Right renal pelvis (tissue), 4 donors: ENCODE data around the gene ZDHHC11. TPM values are rescaled to one million over a fixed set of nuclear protein-coding genes. Genes with fewer than 3 reads are reported as not detected.
"Not testable (repeated sequence)": the region's sequence is repeated elsewhere in the genome, so short reads cannot be mapped to it uniquely, and the experiment has no call there.

Experiments used
- DNase-seq, 4 donors: peaks; one replicate each; pipeline ENCODE4 v3.0.0-alpha.2; 2013; ENCODE audit warnings: low read depth in 4 of 4, low spot score in 3 of 4, missing footprints in 1 of 4
- polyA plus RNA-seq, 4 donors: library from polyadenylated mRNA; unstranded; fragments of 120-200 nt; gene quantifications; one replicate each; pipeline ENCODE4 v1.2.1, GENCODE V29; 2013; ENCODE audit not compliant: insufficient read length in 4 of 4

The ZDHHC11 gene
- polyA plus RNA-seq, 4 donors, result 6.4 to 6.9 (median 6.7) TPM

DNA sequence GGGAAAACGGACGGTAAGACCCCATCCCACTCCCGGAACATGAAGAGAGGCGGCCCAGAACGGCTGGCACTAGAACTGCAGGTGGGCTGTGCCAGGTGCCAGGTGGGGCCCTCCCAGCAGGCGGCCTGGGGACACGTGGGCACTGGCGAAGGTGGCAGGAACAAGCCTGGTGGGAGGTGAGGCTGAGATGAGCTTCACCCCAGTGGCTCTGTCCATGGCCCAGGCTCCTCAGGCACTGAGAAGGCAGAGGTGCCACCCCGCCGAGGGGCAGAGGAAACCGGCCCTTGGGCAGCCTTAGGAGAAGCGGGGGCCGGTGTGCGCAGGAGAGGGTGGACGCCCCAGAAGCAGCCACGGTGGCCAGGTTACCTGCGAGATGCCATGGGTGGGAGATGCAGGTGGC is 70.2 kb downstream of the ZDHHC11 start:
- DNase-seq, result not testable (repeated sequence)

DNA sequence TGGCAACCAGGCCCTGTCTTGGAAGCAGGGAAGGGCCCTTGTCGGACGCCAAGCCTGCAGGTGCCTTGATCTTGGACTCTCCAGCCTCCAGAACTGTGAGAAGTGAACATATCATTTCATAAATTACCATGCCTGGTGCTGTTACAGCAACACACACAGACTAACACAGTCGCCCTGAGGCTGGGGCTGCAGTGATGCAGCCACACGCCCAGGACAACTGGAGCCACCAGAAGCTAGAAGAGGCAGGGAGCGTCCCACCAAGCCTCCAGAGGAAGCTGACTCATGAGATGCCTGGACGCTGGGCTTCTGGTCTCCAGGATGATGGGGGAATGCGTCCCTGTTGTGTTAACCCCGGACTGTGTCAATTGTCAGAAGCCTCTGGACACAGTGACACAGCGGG is 71.8 kb downstream of the ZDHHC11 start:
- DNase-seq, result not testable (repeated sequence)

DNA sequence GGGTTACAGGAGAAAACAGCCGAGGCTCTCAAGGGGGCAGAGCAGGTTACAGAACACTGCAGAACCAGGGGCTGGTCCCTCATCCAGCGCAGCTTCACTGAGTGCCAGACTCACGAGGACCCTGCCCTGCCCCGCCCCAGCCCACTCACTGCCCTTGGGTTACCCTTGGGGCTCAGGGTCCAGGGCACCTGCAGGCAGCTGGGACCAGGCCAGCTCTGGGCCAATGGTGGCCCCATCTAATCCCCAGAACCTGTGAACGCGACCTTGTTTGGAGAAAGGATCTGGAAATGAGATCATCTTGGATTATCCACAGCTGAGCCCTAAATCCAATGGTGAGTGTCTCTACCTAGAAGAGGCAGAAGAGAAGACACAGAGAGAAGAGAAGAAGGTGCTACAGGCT is 72.4 kb downstream of the ZDHHC11 start:
- DNase-seq, result not testable (repeated sequence)

DNA sequence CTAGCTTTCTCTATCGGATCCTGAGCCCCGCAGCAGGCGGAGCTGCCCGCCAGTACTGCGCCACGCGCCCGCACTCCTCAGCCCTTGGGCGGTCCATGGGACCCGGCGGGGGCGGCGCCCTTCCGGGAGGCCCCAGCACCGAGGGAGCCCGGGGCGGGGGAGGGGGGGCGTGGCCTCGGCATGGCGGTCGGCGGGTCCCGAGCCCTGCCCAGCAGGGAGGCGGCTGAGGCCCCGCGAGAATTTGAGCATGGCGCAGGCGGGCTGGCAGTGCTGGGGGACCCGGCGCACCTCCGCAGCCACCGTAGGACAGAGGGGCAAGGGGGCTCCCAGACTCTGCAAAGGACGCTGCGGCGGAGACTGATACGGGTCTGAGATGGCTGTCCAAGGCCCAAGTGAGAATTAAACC is 73.0 kb downstream of the ZDHHC11 start:
- DNase-seq, result no peak

DNA sequence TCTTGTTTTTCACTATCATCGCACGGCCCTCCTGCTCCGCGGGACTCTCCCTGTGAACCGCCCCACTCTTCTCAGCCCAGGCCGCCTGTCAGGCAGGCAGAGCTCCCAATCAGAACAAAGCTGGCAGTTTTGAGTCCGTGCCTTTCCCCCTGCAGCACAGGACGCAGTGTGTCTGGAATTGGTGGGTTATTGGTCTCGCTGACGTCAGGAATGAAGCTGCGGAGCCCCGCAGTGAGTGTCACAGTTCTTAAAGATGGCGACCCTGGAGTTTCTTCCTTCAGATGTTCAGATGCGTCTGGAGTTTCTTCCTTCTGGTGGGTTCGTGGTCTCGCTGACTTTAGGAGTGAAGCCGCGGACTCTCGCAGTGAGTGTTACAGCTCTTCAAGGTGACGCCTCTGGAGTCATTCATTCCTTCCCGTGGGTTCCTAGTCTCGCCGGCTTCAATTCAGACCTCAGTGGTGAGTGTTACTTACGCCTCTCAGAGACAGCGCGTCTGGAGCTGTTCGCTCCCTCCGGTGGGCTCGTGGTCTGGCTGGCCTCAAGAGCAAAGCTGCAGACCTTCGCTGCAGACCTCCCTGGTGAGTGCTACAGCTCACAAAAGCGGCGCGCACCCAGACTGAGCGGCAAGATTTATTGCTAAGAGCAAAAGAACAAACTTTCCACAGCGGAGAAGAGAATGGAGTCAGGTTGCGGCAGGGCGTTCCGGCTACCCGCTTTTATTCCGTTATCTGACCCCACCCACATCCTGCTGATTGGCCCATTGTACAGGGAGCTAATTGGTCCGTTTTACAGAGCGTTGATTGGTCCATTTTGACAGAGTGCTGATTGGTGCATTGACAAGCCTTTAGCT is 73.7 kb downstream of the ZDHHC11 start:
- no peak for DNase-seq

DNA sequence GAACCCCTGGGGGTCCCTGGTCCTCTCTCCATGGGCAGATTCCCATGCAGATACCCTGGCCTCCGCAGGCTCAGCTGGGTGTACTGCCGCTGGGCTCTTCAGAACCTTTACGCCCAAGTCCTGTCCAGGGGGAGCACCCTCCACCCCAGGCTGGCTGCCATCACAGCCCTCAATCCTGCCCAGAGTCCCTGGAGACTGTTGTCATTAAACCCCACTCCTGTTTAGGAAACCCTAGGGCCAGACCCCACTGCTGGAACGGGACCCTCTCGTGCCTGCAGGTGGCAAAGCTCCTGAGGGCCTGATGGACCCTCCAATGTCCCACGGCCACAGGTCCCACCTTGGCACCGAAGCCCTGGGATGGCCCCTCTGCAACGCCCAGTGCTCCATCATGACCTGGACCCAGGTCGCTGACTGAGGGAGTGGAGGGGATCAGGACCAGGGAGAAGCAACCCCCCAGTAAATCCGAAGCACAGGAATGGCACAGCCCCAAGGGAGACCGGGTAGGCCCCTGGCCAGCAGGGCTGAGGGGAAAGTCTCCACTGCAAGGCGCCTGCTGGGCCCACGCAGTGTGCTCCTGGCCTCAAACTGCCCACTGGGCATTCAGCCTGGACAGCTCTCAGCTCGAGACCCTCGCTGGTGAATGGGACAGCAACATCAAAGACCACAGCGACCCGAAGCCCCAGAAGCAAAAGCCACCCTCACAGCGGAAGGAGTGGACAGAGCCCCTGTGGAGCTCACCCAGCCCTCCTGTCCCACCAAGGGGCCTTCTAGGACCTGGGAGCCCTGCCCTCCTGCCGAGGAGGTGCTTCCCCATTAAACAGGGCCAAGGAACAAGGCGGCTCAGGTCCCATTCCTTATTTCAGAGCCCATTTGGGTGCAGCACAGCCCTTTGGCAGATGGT is 74.6 kb downstream of the ZDHHC11 start:
- no peak for DNase-seq

DNA sequence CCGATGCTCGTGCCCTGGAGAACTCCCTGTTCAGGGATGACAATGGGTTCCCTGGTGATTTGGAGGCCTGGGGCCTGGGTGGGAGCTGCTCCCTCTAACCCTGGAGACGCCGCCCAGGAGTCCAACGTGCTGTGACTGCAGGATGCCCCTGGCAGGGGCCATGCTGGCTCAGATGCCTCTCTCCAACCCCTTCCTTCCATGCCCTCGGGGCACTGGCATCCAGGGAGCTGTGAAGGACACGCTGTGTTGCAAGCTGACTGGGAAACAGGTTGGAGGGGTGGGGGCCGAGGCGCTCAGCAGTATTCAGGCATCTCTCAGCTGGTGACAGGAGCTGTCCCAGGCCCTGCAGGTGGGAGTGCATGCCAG is 75.2 kb downstream of the ZDHHC11 start:
- DNase-seq, result not testable (repeated sequence)

DNA sequence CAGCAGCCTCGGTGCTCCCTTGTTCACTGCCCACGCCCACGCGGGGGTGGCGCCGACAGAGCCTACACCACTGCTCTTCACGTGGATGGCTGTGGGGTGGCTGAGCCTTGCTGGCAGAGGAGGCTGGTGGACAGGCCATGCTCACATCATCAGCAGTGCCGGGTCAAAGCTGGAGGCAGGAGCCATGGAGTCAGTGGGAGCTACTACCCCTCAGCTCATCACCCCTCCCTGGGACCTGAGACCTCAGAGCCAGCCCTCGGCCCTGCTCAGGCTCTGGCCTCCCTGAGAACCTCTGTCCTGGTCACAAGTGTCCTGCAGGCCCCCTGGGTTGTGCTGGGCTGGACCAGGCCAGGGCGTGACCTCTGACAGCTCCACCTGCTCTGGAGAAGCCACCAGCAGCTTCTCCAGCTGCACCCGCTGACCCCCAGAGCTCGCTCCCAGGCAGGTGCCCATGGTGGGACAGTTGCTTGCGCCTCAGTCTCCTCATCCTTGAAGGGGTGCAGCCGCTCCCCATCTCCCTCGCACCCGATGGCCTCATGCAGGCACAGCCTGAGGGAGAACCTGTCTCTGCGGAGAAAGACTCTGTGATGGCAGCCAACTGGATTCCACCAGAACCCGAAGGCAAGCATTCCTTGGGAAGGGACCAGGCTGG is 75.8 kb downstream of the ZDHHC11 start:
- DNase-seq, result not testable (repeated sequence)

DNA sequence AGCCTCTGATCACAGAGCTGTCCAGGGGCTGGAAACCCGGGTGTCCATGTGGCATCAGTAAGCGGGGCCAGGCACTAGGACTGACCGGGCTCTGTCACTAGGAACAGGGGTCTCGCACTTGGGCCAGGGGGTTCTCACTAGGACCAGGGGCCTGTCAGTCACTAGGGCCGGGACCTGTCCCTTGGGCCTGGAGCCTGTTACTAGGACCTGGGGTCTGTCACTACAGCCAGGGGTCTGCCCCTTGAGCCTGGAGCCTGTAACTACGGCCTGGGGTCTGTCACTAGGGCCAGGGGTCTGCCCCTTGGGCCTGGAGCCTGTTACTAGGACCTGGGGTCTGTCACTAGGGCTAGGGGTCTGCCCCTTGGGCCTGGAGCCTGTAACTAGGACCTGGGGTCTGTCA is 76.5 kb downstream of the ZDHHC11 start:
- DNase-seq, result not testable (repeated sequence)

DNA sequence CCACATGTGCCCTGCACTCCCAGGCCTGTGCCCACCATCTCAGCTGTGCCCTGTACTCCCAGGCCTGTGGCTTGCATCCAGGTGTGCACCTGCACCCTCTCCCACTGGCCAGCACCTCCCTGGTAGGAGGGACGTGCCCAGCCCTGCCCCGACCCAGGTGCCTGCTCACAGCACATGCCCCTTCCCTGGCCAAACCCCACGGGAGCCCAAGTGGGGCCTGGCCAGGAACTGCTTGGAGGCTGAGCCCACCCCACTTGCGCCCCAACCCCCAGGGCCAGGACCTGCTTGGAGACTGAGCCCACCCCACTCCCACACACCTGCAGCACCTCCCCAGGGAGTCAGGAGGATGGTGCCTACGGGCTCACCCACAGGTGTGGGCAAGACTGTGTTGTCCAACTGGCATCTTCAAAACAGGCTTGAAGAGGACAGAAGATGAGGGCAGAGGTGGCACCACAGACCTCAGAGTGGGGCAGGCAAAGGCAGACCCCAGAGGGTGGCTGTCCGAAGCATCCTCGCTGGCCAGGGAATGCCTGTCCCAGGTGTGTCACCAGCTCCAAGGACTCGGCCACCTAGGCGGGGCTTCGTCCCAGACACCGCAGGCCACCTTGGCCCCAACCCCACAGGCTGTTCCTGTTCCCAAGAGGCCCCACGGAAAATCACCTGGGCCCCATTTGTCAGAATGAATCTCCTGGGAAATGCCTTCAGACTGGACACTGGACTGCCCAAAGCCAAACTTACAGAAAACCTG is 77.1 kb downstream of the ZDHHC11 start:
- DNase-seq, result no peak

DNA sequence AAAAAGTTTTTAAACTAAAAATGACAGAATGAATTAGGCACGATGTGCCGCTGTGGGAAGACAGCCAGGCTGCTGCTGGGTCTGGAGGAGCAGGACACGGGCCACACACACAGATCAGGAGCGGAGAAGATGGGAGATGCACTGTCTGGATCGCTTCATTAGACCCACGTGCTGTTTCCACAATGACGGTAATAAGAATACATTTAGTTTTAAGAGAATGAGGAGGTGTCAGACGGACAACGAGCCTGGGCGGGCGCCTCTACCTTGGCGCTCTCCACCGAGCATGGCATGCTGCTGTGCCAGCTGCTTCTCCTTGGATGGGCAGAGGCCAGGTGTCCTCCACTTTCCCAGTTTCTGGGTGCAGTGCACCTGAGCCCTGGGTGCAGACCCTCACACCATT is 77.9 kb downstream of the ZDHHC11 start:
- DNase-seq, result not testable (repeated sequence)

DNA sequence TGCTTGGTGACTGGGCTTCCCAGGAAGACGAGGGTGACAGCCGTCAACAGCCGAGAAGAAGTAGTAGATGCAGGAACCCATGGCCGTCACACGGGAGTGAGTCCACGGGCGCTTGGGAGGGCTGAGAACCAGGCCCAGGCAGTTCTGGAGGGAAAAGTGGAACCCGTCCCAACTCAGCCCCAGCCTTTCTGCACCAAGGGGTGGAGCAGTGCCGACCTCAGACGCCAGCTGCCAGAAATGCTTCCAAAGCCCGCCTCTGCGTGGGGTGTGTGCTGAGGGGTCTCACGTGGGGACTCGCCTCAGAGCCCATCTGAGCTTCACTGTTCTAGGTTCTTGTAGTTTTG is 78.3 kb downstream of the ZDHHC11 start:
- DNase-seq, result not testable (repeated sequence)

DNA sequence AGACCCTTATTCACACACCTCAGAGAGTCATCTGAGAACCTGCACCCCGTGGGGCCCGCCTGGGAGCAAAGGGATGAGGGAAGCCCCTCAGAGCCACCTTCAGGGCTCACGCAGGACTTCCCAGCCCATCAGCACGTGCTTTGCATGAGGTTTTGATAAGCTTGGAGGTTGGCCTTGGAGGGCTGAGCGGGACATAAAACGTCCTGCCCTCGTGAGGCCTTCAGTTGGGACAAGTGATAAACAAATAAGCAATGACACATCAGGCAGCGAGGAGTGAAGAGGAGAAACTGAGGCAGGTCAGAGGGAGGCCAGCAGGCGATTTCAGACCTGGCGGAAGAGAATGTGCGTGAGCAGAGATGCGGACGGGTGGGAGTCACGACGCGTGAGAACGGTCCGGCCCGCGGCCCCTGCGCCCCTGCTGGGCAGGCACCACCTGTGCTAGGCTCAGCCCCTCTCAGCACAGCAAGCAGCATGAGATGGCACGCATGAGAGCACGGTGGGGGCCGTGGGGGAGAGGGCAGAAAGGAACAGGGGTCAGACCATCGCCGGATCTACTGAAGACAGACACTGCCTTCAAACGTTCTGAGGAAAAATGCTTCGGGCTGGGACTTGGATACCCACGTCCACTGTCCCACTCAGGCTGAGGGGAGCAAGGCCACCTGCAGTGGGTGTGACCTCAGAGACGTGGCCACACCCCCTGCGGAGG is 78.8 kb downstream of the ZDHHC11 start:
- DNase-seq, result not testable (repeated sequence)

DNA sequence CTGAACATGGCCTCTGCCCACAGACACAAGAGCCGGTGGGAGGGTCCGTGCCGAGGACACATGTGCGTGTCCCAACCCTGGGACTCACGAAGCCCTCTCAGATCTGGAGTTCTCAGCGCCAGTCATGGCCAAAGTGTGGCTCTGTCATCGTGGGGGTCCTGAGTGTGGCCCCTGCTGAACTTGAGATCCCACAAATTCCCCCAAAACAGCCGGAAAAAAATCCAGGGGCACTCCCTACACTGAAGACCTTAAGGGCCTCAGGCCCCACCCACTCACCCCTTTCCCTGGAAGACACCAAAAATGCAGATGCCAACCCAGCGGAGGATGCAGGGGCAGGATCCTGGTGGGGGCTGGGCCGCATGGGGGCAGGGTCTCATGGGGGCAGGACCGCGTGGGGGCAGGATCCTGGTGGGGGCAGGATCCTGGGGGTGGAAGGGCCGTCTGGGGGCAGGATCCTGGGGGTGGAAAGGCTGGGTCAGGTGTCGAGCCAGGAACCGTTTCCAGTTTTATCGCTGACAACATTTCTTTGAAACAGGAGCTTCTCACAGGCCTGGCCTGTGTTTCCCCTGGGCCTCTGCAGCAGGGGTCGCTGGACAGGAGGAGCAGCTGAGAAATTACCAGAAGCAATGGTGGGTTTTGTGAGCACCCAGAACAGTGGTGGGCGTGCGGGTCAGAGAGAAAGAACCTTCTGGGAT is 79.6 kb downstream of the ZDHHC11 start:
- not testable (repeated sequence) for DNase-seq

DNA sequence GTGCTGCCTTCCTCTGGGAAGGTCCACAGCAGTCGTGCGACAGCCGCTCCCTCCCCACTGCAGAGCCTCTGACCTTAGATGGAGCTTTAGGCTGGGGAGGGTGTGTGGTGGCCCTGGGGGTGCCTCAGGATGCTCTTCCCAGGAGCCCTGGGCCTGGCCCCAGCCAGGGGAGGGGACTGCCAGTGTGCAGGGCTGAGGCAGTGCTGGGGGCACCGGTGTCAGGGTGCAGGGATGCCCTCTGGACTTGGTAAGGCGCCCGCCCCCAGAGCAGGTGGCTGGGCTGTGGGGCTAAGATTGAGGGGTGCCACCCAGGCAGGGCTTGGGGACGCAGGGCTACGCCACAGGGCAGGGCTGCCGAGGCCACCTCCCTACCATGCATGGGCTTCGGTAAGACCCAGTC is 80.2 kb downstream of the ZDHHC11 start:
- DNase-seq, result not testable (repeated sequence)

DNA sequence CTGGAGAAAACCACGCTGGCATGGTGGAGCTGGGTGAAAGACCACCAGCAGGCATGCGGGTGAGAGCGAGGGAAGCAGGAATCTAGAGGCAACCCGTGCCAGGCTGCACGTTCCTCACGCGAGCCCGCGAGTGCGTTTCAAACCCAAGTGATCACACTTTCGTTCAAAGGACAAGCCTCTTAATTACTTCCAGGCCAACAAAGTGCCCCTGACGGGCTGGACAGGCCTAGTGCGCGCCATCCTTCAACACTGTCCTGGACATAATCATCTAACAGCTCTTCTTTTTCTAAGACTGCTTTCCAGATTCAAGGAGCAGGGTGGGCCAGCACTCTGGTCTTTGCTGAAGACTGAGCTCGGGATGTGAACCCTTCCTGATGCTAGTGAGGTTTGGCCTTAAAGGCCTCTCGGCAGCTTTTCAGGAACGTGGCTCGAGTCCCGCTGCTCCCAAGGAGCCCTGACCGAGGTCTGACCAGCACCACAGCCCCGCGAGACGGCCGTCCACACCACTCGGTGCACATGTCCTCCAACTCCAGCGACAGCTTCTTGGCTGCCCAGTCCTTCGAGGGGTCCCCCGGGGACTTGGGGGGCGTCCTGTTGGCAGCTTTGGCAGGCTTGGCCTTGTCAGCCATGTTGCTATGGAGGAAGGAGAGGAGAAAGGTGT is 81.2 kb downstream of the ZDHHC11 start:
- DNase-seq, result not testable (repeated sequence)

DNA sequence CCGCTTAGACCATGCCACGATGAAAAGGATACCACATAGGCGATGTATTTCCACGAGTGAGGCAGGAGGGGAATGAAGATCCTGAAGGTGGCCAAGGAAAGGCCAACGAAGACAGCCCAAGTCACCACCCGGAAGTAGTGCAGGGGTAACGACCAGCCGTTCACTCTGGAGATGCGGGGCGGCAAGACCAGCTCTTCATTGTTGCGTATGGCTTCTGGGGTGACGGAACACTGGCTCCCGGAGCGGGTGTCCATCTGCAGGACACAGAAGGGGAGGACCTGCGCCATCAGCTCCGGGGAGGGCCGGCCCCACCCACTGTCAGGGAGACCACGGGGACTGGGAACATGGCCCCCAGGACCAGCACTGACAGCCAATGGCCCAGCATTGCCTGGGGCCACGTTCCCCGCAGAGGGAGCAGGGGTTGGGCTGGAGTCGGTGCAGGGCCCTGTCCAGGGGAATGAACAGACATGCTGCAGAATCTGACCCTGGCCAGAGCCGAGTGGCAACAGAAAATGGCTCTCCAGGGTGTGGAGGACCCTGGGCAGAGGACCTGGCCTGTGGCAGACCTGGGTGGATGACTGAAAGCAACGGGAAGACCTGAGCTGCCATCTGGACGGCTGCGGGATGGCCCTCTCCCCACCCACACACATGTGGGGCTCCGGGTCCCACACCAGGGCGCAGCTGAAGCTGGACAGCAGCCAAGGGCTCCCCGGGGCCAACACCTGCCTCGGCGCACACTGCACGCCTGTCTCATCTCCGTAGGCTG is 83.9 kb downstream of the ZDHHC11 start:
- DNase-seq, result no peak
